ENCODE measurements around the gene FANCL. TPM values are rescaled to one million over a fixed set of nuclear protein-coding genes. Genes with fewer than 3 reads are reported as not detected.
"Not testable (repeated sequence)": the region's sequence is repeated elsewhere in the genome, so short reads cannot be mapped to it uniquely, and the experiment has no call there.

FANCL gene
- polyA plus RNA-seq, 4 donors: 8.6 to 45.0 (median 19.2) TPM

DNA sequence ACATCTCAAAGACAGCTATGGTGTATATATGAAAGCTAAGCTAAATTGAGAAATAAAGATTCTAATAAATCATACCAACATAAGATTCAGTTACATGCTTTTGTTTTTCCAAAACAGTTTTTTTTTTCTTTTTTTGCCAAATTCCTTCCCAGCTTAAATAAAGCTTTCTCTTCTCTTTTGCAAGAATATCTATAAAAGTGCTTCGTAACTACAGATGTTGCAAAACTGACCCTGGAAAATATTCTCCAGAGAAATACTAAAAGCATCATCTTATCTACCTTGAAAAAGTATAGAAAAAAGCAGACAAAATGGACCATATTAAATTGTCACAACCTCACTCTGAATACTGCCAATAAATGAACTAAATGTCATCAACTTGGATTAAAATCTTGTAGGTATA lies 38.7 kb downstream of the FANCL start:
- DNase-seq (no peak), FAIRE-seq (peak; percentile 57)
- Histone ChIP-seq H3K4me1 (ENCODE audit: control insufficient read depth in 3 of 3, insufficient read depth in 2 of 3, low read depth in 1 of 3, low read length in 2 of 3) (no peaks in the 10 kb centered on the region), H3K4me3 (ENCODE audit: low read depth in 1 of 3, low read length in 3 of 3) (no peak overlapping the region), H3K27ac (ENCODE audit: low read depth in 1 of 3, low read length in 2 of 3) (no peak overlapping the region), H3K9me3 (ENCODE audit: control insufficient read depth in 2 of 2, insufficient read depth in 1 of 2, low read depth in 1 of 2, low read length in 1 of 2) (no peaks in the 10 kb centered on the region), H3K36me3 (ENCODE audit: control insufficient read depth in 3 of 3, insufficient read depth in 2 of 3, low read depth in 1 of 3, low read length in 3 of 3) (no peaks in the 10 kb centered on the region), H3K27me3 (ENCODE audit: control insufficient read depth in 3 of 3, insufficient read depth in 3 of 3, low read length in 3 of 3) (no peaks in the 10 kb centered on the region)
- WGBS, 3 donors: 95 to 100% (median 95%) methylated on average over 1 of the region's 1 CpG

DNA sequence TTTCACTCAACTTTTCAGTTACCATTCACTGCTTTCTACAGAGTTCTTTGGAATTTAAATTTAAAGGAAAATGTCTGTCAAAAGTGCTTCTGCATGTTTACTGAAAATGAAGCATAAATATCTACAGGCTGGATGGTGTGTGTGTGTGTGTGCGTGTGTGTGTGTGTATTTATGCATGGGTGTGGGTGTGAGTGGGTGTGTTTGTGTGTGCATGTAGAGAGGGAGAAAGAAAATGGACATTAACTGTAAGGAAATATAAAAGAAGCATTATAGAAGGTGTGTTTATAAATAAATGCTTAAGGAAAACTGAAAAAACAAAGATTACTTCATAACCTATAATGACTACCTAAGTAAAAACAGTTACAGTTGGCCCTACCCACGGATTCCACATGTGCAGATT lies 43.2 kb downstream of the FANCL start:
- Histone ChIP-seq H3K27me3 (ENCODE audit: control insufficient read depth in 3 of 3, insufficient read depth in 3 of 3, low read length in 3 of 3) (no peaks in the 10 kb centered on the region), H3K36me3 (ENCODE audit: control insufficient read depth in 3 of 3, insufficient read depth in 2 of 3, low read depth in 1 of 3, low read length in 3 of 3) (peaks cover 0 to 2% (median 0%) of the 10 kb centered on the region in 3 donors), H3K9me3 (ENCODE audit: control insufficient read depth in 2 of 2, insufficient read depth in 1 of 2, low read depth in 1 of 2, low read length in 1 of 2) (no peaks in the 10 kb centered on the region), H3K27ac (ENCODE audit: low read depth in 1 of 3, low read length in 2 of 3) (no peak overlapping the region), H3K4me3 (ENCODE audit: low read depth in 1 of 3, low read length in 3 of 3) (no peak overlapping the region), H3K4me1 (ENCODE audit: control insufficient read depth in 3 of 3, insufficient read depth in 2 of 3, low read depth in 1 of 3, low read length in 2 of 3) (no peaks in the 10 kb centered on the region)
- DNase-seq: no peak
- 96 to 100% (median 98%) methylated on average over 2 of the region's 2 CpGs for WGBS, 3 donors
- FAIRE-seq: no peak

DNA sequence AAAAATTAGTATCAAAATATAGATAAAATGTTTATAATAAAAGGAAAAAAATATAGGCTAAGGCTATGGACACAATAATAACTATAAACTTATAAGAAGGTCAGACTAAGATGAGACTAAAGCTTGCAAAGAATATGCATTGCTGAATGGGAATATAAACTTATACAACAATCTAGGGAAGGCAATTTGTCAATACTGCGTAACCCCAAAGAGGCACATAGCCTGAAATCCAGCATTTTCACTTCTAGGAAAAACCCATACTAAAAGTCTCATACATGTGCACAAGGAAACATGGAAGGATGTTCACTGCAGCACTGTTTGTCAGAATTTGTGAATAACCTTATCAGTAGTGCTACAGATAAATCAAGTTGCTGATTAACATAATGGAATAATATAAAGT lies 45.5 kb downstream of the FANCL start:
- H3K4me1 ChIP-seq (ENCODE audit: control insufficient read depth in 3 of 3, insufficient read depth in 2 of 3, low read depth in 1 of 3, low read length in 2 of 3): no peaks in the 10 kb centered on the region
- WGBS, 3 donors: 95 to 100% (median 97%) methylated on average over 1 of the region's 1 CpG
- H3K9me3 ChIP-seq (ENCODE audit: control insufficient read depth in 2 of 2, insufficient read depth in 1 of 2, low read depth in 1 of 2, low read length in 1 of 2): no peaks in the 10 kb centered on the region
- H3K36me3 ChIP-seq (ENCODE audit: control insufficient read depth in 3 of 3, insufficient read depth in 2 of 3, low read depth in 1 of 3, low read length in 3 of 3): peaks cover 0 to 2% (median 0%) of the 10 kb centered on the region in 3 donors
- H3K27me3 ChIP-seq (ENCODE audit: control insufficient read depth in 3 of 3, insufficient read depth in 3 of 3, low read length in 3 of 3): no peaks in the 10 kb centered on the region
- H3K4me3 ChIP-seq (ENCODE audit: low read depth in 1 of 3, low read length in 3 of 3): no peak overlapping the region
- FAIRE-seq (no peak), DNase-seq (no peak)
- no peak overlapping the region for H3K27ac ChIP-seq (ENCODE audit: low read depth in 1 of 3, low read length in 2 of 3)

DNA sequence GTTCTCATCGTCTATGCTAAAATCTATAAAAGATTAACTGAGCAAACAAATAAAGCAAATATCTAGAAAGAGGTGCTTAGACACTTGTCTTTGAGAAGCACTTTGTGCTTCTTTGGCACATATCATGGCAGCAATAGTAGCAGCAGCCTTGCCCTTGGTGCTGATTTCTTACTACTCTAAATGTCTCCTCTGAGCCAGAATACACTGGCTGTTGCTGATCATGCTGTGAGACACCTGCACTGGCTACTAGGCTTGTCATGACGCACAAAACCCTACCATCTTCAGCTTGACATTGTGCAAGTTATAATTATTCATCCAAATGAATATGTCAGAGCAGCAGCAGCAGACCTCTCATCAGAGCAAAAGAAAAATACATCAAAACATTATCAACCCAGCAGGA lies 46.7 kb downstream of the FANCL start:
- Histone ChIP-seq H3K27me3 (ENCODE audit: control insufficient read depth in 3 of 3, insufficient read depth in 3 of 3, low read length in 3 of 3) (no peaks in the 10 kb centered on the region), H3K27ac (ENCODE audit: low read depth in 1 of 3, low read length in 2 of 3) (no peak overlapping the region), H3K36me3 (ENCODE audit: control insufficient read depth in 3 of 3, insufficient read depth in 2 of 3, low read depth in 1 of 3, low read length in 3 of 3) (peaks cover 0 to 2% (median 0%) of the 10 kb centered on the region in 3 donors), H3K4me1 (ENCODE audit: control insufficient read depth in 3 of 3, insufficient read depth in 2 of 3, low read depth in 1 of 3, low read length in 2 of 3) (no peaks in the 10 kb centered on the region), H3K4me3 (ENCODE audit: low read depth in 1 of 3, low read length in 3 of 3) (no peak overlapping the region), H3K9me3 (ENCODE audit: control insufficient read depth in 2 of 2, insufficient read depth in 1 of 2, low read depth in 1 of 2, low read length in 1 of 2) (no peaks in the 10 kb centered on the region)
- WGBS, 3 donors: 71 to 87% (median 82%) methylated on average over 2 of the region's 2 CpGs
- FAIRE-seq (no peak), DNase-seq (no peak)

DNA sequence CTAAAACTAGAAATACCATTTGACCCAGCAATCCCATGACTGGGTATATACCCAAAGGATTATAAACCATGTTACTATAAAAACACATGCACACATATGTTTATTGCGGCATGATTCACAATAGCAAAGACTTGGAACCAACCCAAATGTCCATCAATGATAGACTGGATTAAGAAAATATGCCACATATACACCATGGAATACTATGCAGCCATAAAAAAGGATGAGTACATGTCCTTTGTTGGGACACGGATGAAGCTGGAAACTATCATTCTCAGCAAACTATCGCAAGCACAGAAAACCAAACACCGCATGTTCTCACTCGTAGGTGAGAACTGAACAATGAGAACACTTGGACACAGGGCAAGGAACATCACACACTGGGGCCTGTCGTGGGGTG lies 54.1 kb downstream of the FANCL start:
- not testable (repeated sequence) for H3K36me3 ChIP-seq (ENCODE audit: control insufficient read depth in 3 of 3, insufficient read depth in 2 of 3, low read depth in 1 of 3, low read length in 3 of 3); H3K4me3 ChIP-seq (ENCODE audit: low read depth in 1 of 3, low read length in 3 of 3); H3K27me3 ChIP-seq (ENCODE audit: control insufficient read depth in 3 of 3, insufficient read depth in 3 of 3, low read length in 3 of 3); DNase-seq; H3K4me1 ChIP-seq (ENCODE audit: control insufficient read depth in 3 of 3, insufficient read depth in 2 of 3, low read depth in 1 of 3, low read length in 2 of 3); H3K27ac ChIP-seq (ENCODE audit: low read depth in 1 of 3, low read length in 2 of 3); FAIRE-seq; H3K9me3 ChIP-seq (ENCODE audit: control insufficient read depth in 2 of 2, insufficient read depth in 1 of 2, low read depth in 1 of 2, low read length in 1 of 2)
- 93 to 99% (median 97%) methylated on average over 6 of the region's 6 CpGs for WGBS, 3 donors

DNA sequence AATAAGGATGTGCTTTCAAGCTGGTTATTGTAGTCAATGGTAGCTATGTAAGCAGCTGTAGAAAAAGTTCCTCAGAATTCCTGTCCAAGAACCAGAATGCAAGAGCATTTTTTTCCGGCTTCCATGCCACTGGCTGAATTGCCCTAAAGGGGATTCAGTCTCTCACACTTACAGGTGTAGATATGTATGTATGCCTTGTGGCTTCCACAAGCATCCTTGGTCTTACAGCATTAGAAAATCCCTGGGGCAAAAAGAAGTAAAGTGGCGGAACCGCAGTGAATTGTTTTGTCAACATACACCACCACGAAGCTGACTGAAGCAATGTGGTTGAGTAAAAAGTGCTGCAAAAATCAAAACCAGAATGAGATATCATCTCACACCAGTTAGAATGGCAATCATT lies 54.6 kb downstream of the FANCL start:
- no peak for DNase-seq
- 81 to 88% (median 88%) methylated on average over 4 of the region's 4 CpGs for whole genome bisulfite sequencing, 3 donors
- Histone ChIP-seq H3K4me3 (ENCODE audit: low read depth in 1 of 3, low read length in 3 of 3) (no peak overlapping the region), H3K27me3 (ENCODE audit: control insufficient read depth in 3 of 3, insufficient read depth in 3 of 3, low read length in 3 of 3) (no peaks in the 10 kb centered on the region), H3K4me1 (ENCODE audit: control insufficient read depth in 3 of 3, insufficient read depth in 2 of 3, low read depth in 1 of 3, low read length in 2 of 3) (no peaks in the 10 kb centered on the region), H3K27ac (ENCODE audit: low read depth in 1 of 3, low read length in 2 of 3) (no peak overlapping the region), H3K36me3 (ENCODE audit: control insufficient read depth in 3 of 3, insufficient read depth in 2 of 3, low read depth in 1 of 3, low read length in 3 of 3) (peaks cover 0 to 3% (median 0%) of the 10 kb centered on the region in 3 donors), H3K9me3 (ENCODE audit: control insufficient read depth in 2 of 2, insufficient read depth in 1 of 2, low read depth in 1 of 2, low read length in 1 of 2) (no peaks in the 10 kb centered on the region)
- FAIRE-seq: no peak

DNA sequence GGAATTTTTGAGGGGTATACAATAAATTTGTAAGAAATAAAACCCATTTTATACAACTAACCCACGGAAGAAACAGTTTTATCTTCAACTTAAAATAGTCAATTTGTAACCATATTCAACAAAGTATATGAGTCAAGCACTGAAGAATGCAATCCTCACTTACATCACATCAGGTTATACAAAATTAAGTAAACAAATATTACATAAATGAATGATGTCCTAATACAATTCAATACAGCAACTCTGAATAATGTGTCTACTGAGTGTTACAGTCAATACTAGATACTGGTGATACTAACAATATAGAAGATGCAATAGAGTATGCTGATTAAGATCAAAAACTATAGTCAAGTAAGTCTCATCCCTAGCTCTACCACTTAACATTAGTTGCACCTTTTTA lies 58.6 kb downstream of the FANCL start:
- no peak for DNase-seq
- Histone ChIP-seq H3K9me3 (ENCODE audit: control insufficient read depth in 2 of 2, insufficient read depth in 1 of 2, low read depth in 1 of 2, low read length in 1 of 2) (no peaks in the 10 kb centered on the region), H3K4me1 (ENCODE audit: control insufficient read depth in 3 of 3, insufficient read depth in 2 of 3, low read depth in 1 of 3, low read length in 2 of 3) (no peaks in the 10 kb centered on the region), H3K4me3 (ENCODE audit: low read depth in 1 of 3, low read length in 3 of 3) (no peak overlapping the region), H3K27ac (ENCODE audit: low read depth in 1 of 3, low read length in 2 of 3) (no peak overlapping the region), H3K27me3 (ENCODE audit: control insufficient read depth in 3 of 3, insufficient read depth in 3 of 3, low read length in 3 of 3) (no peaks in the 10 kb centered on the region), H3K36me3 (ENCODE audit: control insufficient read depth in 3 of 3, insufficient read depth in 2 of 3, low read depth in 1 of 3, low read length in 3 of 3) (no peaks in the 10 kb centered on the region)
- 91 to 97% (median 91%) methylated on average over 1 of the region's 1 CpG for WGBS, 3 donors
- FAIRE-seq: no peak

DNA sequence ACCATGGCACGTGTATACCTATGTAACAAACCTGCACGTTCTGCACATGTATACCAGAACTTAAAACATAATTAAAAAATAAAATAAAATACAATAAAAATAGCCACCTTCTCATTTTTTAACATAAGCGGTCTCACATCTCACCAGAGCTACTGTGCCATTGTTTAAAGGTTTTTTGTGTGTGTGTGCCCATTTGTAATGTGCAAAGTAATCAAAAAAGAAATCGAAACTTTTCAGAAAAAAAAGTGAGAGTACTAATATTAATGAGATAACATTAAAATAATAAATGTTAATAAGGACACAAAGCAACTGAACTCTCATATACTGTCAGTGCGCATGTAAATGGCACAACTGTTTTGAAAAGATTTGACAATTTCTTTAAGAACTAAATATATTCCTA lies 60.5 kb downstream of the FANCL start:
- DNase-seq: no peak
- 97 to 98% (median 97%) methylated on average over 5 of the region's 5 CpGs for WGBS, 3 donors
- no peaks in the 10 kb centered on the region for H3K9me3 ChIP-seq (ENCODE audit: control insufficient read depth in 2 of 2, insufficient read depth in 1 of 2, low read depth in 1 of 2, low read length in 1 of 2)
- H3K27me3 ChIP-seq (ENCODE audit: control insufficient read depth in 3 of 3, insufficient read depth in 3 of 3, low read length in 3 of 3): no peaks in the 10 kb centered on the region
- no peaks in the 10 kb centered on the region for H3K36me3 ChIP-seq (ENCODE audit: control insufficient read depth in 3 of 3, insufficient read depth in 2 of 3, low read depth in 1 of 3, low read length in 3 of 3)
- no peak overlapping the region for H3K4me3 ChIP-seq (ENCODE audit: low read depth in 1 of 3, low read length in 3 of 3)
- FAIRE-seq: no peak
- no peak overlapping the region for H3K27ac ChIP-seq (ENCODE audit: low read depth in 1 of 3, low read length in 2 of 3)
- no peaks in the 10 kb centered on the region for H3K4me1 ChIP-seq (ENCODE audit: control insufficient read depth in 3 of 3, insufficient read depth in 2 of 3, low read depth in 1 of 3, low read length in 2 of 3)

DNA sequence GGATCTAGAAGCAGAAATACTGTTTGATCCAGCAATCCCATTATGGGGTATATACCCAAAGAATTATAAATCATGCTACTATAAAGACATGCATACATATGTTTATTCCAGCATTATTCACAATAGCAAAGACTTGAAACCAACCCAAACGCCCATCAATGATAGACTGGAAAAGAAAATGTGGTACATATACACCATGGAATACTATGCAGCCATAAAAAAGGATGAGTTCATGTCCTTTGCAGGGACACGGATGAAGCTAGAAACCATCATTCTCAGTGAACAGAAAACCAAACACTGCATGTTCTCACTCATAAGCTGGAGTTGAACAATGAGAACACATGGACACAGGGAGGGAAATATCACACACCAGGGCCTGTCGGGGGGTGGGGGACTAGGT lies 61.0 kb downstream of the FANCL start:
- not testable (repeated sequence) for H3K27me3 ChIP-seq (ENCODE audit: control insufficient read depth in 3 of 3, insufficient read depth in 3 of 3, low read length in 3 of 3); DNase-seq; FAIRE-seq; H3K27ac ChIP-seq (ENCODE audit: low read depth in 1 of 3, low read length in 2 of 3); H3K4me3 ChIP-seq (ENCODE audit: low read depth in 1 of 3, low read length in 3 of 3); H3K36me3 ChIP-seq (ENCODE audit: control insufficient read depth in 3 of 3, insufficient read depth in 2 of 3, low read depth in 1 of 3, low read length in 3 of 3); H3K9me3 ChIP-seq (ENCODE audit: control insufficient read depth in 2 of 2, insufficient read depth in 1 of 2, low read depth in 1 of 2, low read length in 1 of 2); H3K4me1 ChIP-seq (ENCODE audit: control insufficient read depth in 3 of 3, insufficient read depth in 2 of 3, low read depth in 1 of 3, low read length in 2 of 3)
- WGBS, 3 donors: 96 to 98% (median 97%) methylated on average over 3 of the region's 3 CpGs

Data from small intestine (tissue), 7 donors.